GM18858 (cell line): ENCODE measurements around the gene NBL1.

ENCODE experiments used
- ATAC-seq: cut with Tn5 transposase; IDR thresholded peaks from one replicate; pipeline ENCODE4 v1.9.1; 2021; ENCODE audit not compliant: unreplicated experiment

Gene NBL1

DNA sequence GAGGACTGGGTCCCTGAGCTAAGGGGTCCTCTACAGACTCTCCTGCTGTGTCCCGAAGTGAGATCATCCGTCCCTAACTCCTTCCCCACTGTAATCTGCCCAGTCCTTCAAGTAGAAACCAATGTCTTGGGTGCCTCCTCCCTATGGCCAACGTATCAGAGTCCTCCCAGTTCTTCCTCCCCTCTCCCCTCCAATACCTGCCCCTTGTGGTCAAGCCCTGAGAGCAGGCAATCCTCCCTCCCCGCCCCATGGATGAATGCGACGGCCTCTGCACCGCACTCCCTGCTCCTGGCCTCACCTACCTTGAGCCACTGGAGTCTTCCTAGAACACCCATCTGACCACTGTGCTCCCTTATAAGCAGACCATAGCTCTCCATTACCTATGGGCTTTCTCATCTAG, 51.7 kb downstream of the NBL1 start:
- ATAC-seq, result no peak

- no peak for ATAC-seq
Observed at GRCh38 chr1:19696820-19697219, 52.7 kb downstream of the NBL1 start.

DNA sequence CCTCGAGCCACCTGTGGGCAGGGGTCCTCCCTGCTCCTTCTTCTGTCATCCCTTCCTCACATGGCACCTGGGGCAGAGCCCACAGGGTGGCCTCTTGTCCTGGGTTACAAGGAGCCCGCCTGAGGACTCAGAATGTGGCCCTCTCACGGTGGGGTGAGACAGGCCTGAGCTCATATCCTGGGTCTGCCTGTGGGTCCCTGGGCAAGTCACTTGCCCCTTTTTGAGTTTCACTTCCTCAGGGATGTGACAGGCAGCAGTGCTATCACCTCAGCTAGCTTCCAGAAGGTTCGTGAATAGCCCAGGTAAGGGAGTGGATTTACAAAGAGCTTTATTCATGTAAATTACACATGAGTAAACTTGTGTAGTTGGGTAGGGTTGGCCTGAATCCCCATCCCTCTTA, 54.1 kb downstream of the NBL1 start:
- ATAC-seq, result no peak

DNA sequence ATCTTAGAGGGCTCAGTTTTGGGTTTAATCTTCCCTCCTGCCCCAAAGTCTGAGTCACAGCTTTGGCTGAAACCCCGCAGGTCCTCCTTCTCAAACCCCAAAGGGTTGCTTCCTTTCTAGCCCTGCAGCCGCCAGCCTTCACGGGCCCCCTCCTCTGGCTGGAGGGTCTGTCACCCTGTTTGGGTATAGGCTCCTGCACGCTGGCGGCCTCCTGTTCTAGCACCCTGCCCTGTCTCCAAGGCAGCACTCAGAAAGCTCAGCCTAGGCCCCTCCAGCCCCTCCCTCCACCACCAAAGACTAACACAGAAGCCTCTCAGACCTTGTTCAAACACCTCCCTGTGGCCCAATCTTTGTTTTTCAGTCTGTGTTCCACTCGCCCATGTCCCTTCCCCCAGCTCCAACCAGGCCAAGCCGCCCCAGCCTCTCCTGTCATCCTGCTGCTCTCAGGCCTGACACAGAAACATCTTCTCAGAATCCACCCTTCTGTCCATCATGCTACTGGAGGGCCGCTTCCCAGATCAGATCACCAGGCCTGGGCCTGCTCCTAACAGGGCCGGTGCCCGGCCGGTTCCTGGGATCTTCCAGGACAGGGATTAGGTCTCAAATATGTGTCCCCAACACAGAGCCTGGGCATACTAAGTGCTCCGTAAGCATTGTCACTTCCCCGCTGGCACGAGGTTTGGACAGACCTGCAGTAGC, 56.1 kb downstream of the NBL1 start:
- no peak for ATAC-seq

DNA sequence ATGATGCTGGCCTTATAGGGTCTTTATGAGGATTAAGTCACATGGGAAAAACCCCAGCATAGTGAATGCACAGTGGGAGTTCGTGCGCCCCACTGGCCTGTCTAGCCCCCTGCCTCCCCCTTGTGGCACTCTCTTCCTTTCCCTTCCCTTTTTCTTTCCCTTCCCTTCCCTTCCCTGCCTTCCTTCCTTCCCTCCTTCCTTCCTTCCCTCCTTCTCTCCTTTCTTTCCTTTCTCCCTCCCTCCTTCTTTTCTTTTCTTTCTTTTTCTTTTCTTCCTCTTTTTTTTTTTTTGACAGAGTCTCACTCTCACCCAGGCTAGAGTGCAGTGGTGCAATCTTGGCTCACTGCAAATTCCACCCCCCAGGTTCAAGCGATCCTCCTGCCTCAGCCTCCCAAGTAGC, 59.2 kb downstream of the NBL1 start:
- ATAC-seq, result no peak

DNA sequence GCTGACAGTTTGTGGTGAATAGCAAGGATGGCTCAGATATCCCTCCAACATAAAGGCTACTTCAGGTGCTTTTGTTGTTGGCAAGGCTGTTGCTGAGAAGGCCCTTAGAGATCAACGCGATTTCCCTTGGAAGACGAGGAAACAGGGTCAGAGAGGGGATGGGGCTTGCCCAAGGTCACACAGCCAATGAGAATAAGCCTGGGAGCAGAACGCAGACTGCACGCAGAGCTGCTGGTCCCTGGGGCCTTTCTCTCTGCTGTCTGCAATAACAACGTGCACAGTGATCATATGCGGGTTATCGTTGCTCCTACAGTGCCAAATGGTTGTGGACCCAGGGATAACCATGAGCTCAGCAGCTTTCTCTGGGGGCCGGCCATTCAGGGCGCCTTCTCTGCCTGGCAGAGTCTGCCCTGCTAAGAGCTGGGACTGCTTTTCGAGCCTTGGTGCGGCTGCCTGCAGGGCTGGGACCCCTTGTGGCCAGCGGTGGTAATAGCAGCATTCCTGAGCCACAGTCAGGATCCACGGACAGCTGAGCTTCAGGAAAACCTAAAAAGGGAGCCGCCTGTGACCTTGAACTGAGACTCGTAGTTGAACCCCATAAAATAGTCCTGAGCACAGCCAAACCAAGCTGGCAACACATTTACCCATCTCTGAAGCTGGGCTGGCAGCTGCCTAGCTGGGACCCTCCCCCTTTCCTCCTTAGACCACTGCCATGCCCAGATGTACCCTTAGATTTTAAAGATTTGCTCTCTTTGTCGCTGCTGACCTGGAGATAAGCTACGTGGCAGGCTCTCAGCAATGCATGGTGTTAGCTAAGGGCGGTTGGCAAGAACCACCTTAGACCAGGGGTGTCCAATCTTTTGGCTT, 60.4 kb downstream of the NBL1 start:
- no peak for ATAC-seq

GRCh38 chr1:19705464-19705863, 61.4 kb downstream of the NBL1 start:
- ATAC-seq, result no peak

DNA sequence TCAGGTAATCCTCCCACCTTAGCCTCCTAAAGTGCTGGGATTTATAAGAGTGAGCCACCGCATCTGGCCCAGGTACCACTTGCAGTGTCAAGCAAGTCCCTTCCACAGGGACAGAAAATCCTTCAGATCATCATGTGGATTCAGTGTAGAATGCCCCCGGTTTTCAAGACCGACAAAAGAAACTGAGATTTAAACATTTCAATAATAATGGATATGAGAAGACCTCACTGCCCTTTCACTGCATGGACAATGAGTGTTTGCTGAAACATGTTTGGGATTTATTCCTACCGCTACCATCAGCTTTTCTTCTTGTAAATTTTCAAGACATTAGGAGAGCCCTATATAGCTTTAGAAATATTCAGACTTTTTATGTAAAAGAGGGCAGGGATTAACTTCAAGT, 62.0 kb downstream of the NBL1 start:
- ATAC-seq, result no peak
